ENCODE measurements around the gene ACER1.

ACER1 gene

DNA sequence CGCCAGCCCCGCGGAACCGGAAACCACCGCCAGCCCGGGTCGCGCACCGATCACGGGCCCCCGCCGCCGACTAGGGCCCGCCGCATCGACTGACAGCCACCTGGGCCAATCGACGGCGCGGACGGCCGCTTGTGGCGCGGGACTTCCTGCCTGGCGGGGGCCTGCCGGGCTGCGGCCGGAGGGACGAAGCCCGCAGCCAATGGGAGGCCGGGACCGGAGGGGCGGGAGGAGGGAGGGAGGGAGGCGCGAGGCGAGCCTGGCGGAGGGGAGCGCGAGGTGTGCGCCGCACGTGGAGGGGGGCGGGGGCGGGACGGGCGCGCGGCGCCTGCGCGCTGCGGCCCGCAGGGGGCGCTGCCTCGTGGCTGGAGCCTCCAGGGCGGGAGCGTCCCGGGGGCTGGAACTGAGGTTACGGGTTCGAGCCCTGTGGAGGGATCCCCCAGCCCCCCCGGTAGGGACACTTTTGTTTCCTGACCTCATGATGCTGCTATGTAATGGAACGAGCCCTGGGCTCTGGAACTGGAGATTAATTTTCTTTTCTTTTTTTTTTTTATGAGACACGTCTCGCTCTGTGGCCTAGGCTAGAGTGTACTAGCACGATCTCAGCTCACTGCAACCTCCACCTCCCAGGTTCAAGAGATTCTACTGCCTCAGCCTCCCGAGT is 53.4 kb downstream of the ACER1 start, which contains the start of gene MLLT1 (continued):
- TF ChIP-seq SCRT2 (tag by site-specific recombination; IDR thresholded peaks at IDR 0.05) (no peak), ZSCAN30 (tag by site-specific recombination; IDR thresholded peaks at IDR 0.05) (0 out of 2 replicates have a peak, but pooled peaks have one; percentile 21), ZNF24 (tag by site-specific recombination; IDR thresholded peaks at IDR 0.05) (0 out of 2 replicates have a peak, but pooled peaks have one; percentile 54), ZFHX2 (tag by site-specific recombination; conservative IDR thresholded peaks at IDR 0.05) (peak; percentile 37; the same call in 1 of the 2 replicates), ZNF768 (tag by site-specific recombination; IDR thresholded peaks at IDR 0.05) (no peak), ZNF292 (tag by site-specific recombination; IDR thresholded peaks at IDR 0.05; ENCODE audit: borderline replicate concordance, low read depth) (no peak), ZNF2 (tag by site-specific recombination; IDR thresholded peaks at IDR 0.05) (peak; percentile 55; the same call in 1 of the 2 replicates), ZNF175 (tag by site-specific recombination; IDR thresholded peaks at IDR 0.05) (no peak), ZNF169 (tag by site-specific recombination; IDR thresholded peaks at IDR 0.05) (no peak), ZNF600 (tag by site-specific recombination; IDR thresholded peaks at IDR 0.05) (no peak), ZNF26 (tag by site-specific recombination; IDR thresholded peaks at IDR 0.05) (no peak), ZNF692 (tag by site-specific recombination; IDR thresholded peaks at IDR 0.05) (peak; percentile 62), ZNF580 (tag by site-specific recombination; IDR thresholded peaks at IDR 0.05) (peak; percentile 94), ZNF140 (tag by site-specific recombination; IDR thresholded peaks at IDR 0.05) (no peak), ZNF521 (tag by site-specific recombination; IDR thresholded peaks at IDR 0.05) (no peak), KLF1 (tag by site-specific recombination; IDR thresholded peaks at IDR 0.05) (0 out of 2 replicates have a peak, but pooled peaks have one; percentile 27), SETDB1 (IDR thresholded peaks at IDR 0.05; ENCODE audit: insufficient read length, low read length) (no peak), ZNF626 (tag by site-specific recombination; IDR thresholded peaks at IDR 0.05) (no peak), ZBTB6 (tag by site-specific recombination; IDR thresholded peaks at IDR 0.05) (no peak), GLIS1 (tag by site-specific recombination; IDR thresholded peaks at IDR 0.05) (peak; percentile 60), ZNF777 (tag by site-specific recombination; IDR thresholded peaks at IDR 0.05; ENCODE audit: borderline replicate concordance) (no peak)
- TF ChIP-seq, protein P1, sequence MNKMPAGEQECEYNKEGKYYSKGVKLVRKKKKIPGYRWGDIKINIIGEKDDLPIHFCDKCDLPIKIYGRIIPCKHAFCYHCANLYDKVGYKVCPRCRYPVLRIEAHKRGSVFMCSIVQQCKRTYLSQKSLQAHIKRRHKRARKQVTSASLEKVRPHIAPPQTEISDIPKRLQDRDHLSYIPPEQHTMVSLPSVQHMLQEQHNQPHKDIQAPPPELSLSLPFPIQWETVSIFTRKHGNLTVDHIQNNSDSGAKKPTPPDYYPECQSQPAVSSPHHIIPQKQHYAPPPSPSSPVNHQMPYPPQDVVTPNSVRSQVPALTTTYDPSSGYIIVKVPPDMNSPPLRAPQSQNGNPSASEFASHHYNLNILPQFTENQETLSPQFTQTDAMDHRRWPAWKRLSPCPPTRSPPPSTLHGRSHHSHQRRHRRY (tag by site-specific recombination; IDR thresholded peaks at IDR 0.05) = no peak; the same call in 1 of the 2 replicates
- TF ChIP-seq, protein P2, sequence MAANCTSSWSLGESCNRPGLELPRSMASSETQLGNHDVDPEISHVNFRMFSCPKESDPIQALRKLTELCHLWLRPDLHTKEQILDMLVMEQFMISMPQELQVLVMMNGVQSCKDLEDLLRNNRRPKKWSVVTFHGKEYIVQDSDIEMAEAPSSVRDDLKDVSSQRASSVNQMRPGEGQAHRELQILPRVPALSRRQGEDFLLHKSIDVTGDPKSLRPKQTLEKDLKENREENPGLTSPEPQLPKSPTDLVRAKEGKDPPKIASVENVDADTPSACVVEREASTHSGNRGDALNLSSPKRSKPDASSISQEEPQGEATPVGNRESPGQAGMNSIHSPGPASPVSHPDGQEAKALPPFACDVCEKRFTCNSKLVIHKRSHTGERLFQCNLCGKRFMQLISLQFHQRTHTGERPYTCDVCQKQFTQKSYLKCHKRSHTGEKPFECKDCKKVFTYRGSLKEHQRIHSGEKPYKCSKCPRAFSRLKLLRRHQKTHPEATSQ (tag by site-specific recombination; IDR thresholded peaks at IDR 0.05) = no peak
- TF ChIP-seq, protein P3, sequence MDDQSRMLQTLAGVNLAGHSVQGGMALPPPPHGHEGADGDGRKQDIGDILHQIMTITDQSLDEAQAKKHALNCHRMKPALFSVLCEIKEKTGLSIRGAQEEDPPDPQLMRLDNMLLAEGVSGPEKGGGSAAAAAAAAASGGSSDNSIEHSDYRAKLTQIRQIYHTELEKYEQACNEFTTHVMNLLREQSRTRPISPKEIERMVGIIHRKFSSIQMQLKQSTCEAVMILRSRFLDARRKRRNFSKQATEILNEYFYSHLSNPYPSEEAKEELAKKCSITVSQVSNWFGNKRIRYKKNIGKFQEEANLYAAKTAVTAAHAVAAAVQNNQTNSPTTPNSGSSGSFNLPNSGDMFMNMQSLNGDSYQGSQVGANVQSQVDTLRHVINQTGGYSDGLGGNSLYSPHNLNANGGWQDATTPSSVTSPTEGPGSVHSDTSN (CRISPR knock-in tag; IDR thresholded peaks at IDR 0.05) = peak; percentile 99
- TF ChIP-seq, protein P4, sequence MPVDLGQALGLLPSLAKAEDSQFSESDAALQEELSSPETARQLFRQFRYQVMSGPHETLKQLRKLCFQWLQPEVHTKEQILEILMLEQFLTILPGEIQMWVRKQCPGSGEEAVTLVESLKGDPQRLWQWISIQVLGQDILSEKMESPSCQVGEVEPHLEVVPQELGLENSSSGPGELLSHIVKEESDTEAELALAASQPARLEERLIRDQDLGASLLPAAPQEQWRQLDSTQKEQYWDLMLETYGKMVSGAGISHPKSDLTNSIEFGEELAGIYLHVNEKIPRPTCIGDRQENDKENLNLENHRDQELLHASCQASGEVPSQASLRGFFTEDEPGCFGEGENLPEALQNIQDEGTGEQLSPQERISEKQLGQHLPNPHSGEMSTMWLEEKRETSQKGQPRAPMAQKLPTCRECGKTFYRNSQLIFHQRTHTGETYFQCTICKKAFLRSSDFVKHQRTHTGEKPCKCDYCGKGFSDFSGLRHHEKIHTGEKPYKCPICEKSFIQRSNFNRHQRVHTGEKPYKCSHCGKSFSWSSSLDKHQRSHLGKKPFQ (tag by site-specific recombination; IDR thresholded peaks at IDR 0.05) = peak; percentile 29; the same call in 1 of the 2 replicates
- TF ChIP-seq, protein P5, sequence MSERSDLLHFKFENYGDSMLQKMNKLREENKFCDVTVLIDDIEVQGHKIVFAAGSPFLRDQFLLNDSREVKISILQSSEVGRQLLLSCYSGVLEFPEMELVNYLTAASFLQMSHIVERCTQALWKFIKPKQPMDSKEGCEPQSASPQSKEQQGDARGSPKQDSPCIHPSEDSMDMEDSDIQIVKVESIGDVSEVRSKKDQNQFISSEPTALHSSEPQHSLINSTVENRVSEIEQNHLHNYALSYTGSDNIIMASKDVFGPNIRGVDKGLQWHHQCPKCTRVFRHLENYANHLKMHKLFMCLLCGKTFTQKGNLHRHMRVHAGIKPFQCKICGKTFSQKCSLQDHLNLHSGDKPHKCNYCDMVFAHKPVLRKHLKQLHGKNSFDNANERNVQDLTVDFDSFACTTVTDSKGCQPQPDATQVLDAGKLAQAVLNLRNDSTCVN (tag by site-specific recombination; optimal IDR thresholded peaks at IDR 0.05) = peak; percentile 74
